ENCODE results near the gene RTN4RL1.
A peak's percentile ranks its signal among the peaks of the same experiment; 100 is the strongest.

The RTN4RL1 gene

GRCh38 chr17:2029911-2030778, 5.0 kb upstream of the RTN4RL1 start, which contains the start of gene DPH1:
Gene DPH1, plus strand, starts transcription at chr17:2030153. Its CDS starts 17 bp downstream, at chr17:2030170.
- H3K4me3 ChIP-seq (replicated peaks; ENCODE audit: low read depth, low read length), result peak within 1 kb of the TSS; percentile 100
- DNase-seq (ENCODE audit: low read depth), result peak; percentile 90

GRCh38 chr17:2028737-2029136, 3.6 kb upstream of the RTN4RL1 start:
- TF ChIP-seq CTCF (IDR thresholded peaks at IDR 0.05; ENCODE audit: low read length, missing control alignments), result no peak
- no peak overlapping the region for H3K4me3 ChIP-seq (replicated peaks; ENCODE audit: low read depth, low read length)
- no peak for DNase-seq (ENCODE audit: low read depth)

More at GRCh38 chr17:2029911-2030778, 5.0 kb upstream of the RTN4RL1 start, which contains the start of gene DPH1:
- TF ChIP-seq CTCF (IDR thresholded peaks at IDR 0.05; ENCODE audit: low read length, missing control alignments), result no peak

DNA sequence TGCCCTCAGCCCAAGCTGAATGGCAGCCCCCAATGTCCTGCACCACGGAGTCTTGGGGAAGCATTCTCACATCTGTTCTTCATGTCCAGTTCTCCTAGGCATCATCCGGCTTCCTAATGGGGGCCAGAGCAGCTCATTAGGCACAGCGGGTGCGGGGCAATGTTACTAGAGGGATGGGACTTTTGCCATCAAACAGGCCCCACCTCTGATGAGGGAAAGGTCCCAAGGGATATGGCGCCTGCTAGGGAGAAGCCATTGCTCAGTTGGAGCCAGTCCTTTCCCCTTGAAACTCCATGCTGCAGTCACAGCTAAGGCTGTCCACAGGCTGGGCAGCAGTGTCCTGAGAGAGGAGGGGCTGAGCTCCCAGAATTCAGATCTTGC, 3.1 kb upstream of the RTN4RL1 start:
- no peak for DNase-seq (ENCODE audit: low read depth)
- no peak for TF ChIP-seq CTCF (IDR thresholded peaks at IDR 0.05; ENCODE audit: low read length, missing control alignments)

GRCh38 chr17:2027528-2028233, 2.5 kb upstream of the RTN4RL1 start:
- no peak for DNase-seq (ENCODE audit: low read depth)
- TF ChIP-seq CTCF (IDR thresholded peaks at IDR 0.05; ENCODE audit: low read length, missing control alignments), result no peak
- no peak overlapping the region for H3K4me3 ChIP-seq (replicated peaks; ENCODE audit: low read depth, low read length)

More for the DNA sequence above, 3.1 kb upstream of the RTN4RL1 start:
- no peak overlapping the region for H3K4me3 ChIP-seq (replicated peaks; ENCODE audit: low read depth, low read length)

DNA sequence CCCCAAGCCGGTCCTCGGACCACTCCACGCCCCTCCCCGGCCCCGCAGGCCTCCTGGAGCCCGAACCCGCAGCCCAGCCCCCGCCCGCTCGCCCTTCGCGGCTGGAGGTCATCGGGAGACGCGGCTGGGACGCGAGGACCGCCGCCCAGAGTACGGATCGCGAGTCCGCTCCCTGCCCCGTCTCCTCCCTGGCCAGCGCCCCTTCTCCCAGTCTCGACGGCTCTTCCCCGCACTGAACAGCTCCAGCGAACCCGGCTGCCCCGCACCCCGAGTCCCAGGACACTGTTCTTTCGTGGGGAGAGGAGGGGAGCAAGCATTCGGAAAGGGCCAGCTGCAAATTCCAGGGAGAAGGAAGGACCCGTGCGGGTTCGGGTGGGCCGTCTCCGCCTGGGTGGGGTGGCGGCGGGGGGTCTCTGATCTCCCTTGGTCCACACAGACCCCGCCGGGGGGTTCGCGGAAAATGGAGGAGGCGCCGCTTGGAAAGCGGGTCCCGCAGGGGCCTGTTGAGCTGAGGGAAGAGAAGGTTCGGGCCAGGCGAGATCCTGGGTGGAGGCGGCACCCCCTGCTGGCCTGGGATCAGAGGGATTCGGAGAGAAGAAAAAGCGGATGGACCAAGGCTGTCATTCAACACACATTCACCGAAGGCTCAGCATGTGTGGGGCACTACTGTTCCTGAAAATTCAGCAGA, 632 bp upstream of the RTN4RL1 start:
- peak overlapping the region; percentile 30 for H3K4me3 ChIP-seq (replicated peaks; ENCODE audit: low read depth, low read length)
- peak; percentile 67 for TF ChIP-seq CTCF (IDR thresholded peaks at IDR 0.05; ENCODE audit: low read length, missing control alignments)
- DNase-seq (ENCODE audit: low read depth), result peak; percentile 70

GRCh38 chr17:2024572-2025219, 438 bp downstream of the RTN4RL1 start:
- no peak for DNase-seq (ENCODE audit: low read depth)
- H3K4me3 ChIP-seq (replicated peaks; ENCODE audit: low read depth, low read length), result no peak overlapping the region
- TF ChIP-seq CTCF (IDR thresholded peaks at IDR 0.05; ENCODE audit: low read length, missing control alignments), result no peak

All from fibroblast of pulmonary artery (primary cell).